ENCODE data around the gene GRM1.

GRM1 gene

GRCh38 chr6:146097586-146097985 lies 68.7 kb downstream of the GRM1 start:
- no peak for DNase-seq (ENCODE audit: low read depth)

GRCh38 chr6:146100776-146101175 lies 71.9 kb downstream of the GRM1 start:
- DNase-seq (ENCODE audit: low read depth), result no peak

- no peak for DNase-seq (ENCODE audit: low read depth)
These were observed 74.7 kb downstream of the GRM1 start for GRCh38 chr6:146103416-146104072.

- no peak for DNase-seq (ENCODE audit: low read depth)
These were observed 77.7 kb downstream of the GRM1 start for GRCh38 chr6:146106532-146106931.

GRCh38 chr6:146110990-146111389 lies 82.1 kb downstream of the GRM1 start:
- no peak for DNase-seq (ENCODE audit: low read depth)

- DNase-seq (ENCODE audit: low read depth), result no peak
These were observed 83.1 kb downstream of the GRM1 start for GRCh38 chr6:146111881-146112450.

- DNase-seq (ENCODE audit: low read depth), result no peak
These were observed 84.3 kb downstream of the GRM1 start for GRCh38 chr6:146113084-146113623.

- no peak for DNase-seq (ENCODE audit: low read depth)
These were observed 94.8 kb downstream of the GRM1 start for GRCh38 chr6:146123616-146124015.

- DNase-seq (ENCODE audit: low read depth), result no peak
These were observed 98.8 kb downstream of the GRM1 start for GRCh38 chr6:146127447-146128215.

GRCh38 chr6:146133866-146134265 lies 105.0 kb downstream of the GRM1 start:
- no peak for DNase-seq (ENCODE audit: low read depth)

- DNase-seq (ENCODE audit: low read depth), result no peak
These were observed 106.3 kb downstream of the GRM1 start for GRCh38 chr6:146135167-146135566.

GRCh38 chr6:146146836-146147235 lies 118.0 kb downstream of the GRM1 start:
- DNase-seq (ENCODE audit: low read depth), result no peak

GRCh38 chr6:146149770-146150169 lies 120.9 kb downstream of the GRM1 start:
- DNase-seq (ENCODE audit: low read depth), result no peak

- no peak for DNase-seq (ENCODE audit: low read depth)
These were observed 124.3 kb downstream of the GRM1 start for GRCh38 chr6:146153040-146153758.

GRCh38 chr6:146154197-146154596 lies 125.3 kb downstream of the GRM1 start:
- DNase-seq (ENCODE audit: low read depth), result no peak

- no peak for DNase-seq (ENCODE audit: low read depth)
These were observed 132.8 kb downstream of the GRM1 start for GRCh38 chr6:146161664-146162063.

GRCh38 chr6:146169872-146170271 lies 141.0 kb downstream of the GRM1 start:
- no peak for DNase-seq (ENCODE audit: low read depth)

GRCh38 chr6:146177785-146178184 lies 148.9 kb downstream of the GRM1 start:
- no peak for DNase-seq (ENCODE audit: low read depth)

GRCh38 chr6:146183831-146184230 lies 155.0 kb downstream of the GRM1 start:
- DNase-seq (ENCODE audit: low read depth), result no peak

- no peak for DNase-seq (ENCODE audit: low read depth)
These were observed 155.8 kb downstream of the GRM1 start for GRCh38 chr6:146184701-146185100.

- no peak for DNase-seq (ENCODE audit: low read depth)
These were observed 160.3 kb downstream of the GRM1 start for GRCh38 chr6:146189131-146189530.

- DNase-seq (ENCODE audit: low read depth), result no peak
These were observed 161.7 kb downstream of the GRM1 start for GRCh38 chr6:146190581-146190980.

Data from fibroblast of the conjunctiva (primary cell).